GM21723 (cell line): ENCODE results near the gene SESTD1.
"Not testable (repeated sequence)": the region's sequence is repeated elsewhere in the genome, so short reads cannot be mapped to it uniquely, and the experiment has no call there.

Experiments used
- ATAC-seq: cut with Tn5 transposase; IDR thresholded peaks from one replicate; pipeline ENCODE4 v1.9.1; 2021; ENCODE audit warnings: mild to moderate bottlenecking, moderate library complexity; ENCODE audit not compliant: unreplicated experiment

SESTD1 gene

GRCh38 chr2:179239838-179240237 lies 24.8 kb downstream of the SESTD1 start:
- no peak for ATAC-seq

GRCh38 chr2:179239195-179239594 lies 25.4 kb downstream of the SESTD1 start:
- ATAC-seq = peak; percentile 70

GRCh38 chr2:179238027-179238426 lies 26.6 kb downstream of the SESTD1 start:
- ATAC-seq = no peak

- no peak for ATAC-seq
Observed at GRCh38 chr2:179237209-179237946, 27.3 kb downstream of the SESTD1 start.

- ATAC-seq = no peak
Observed at GRCh38 chr2:179235463-179236108, 29.0 kb downstream of the SESTD1 start.

- ATAC-seq = no peak
Observed at GRCh38 chr2:179234658-179235240, 29.9 kb downstream of the SESTD1 start.

GRCh38 chr2:179233626-179234430 lies 30.8 kb downstream of the SESTD1 start:
- ATAC-seq = no peak

GRCh38 chr2:179233083-179233490 lies 31.5 kb downstream of the SESTD1 start:
- no peak for ATAC-seq

- ATAC-seq = no peak
Observed at GRCh38 chr2:179226961-179227259, 37.7 kb downstream of the SESTD1 start.

- no peak for ATAC-seq
Observed at GRCh38 chr2:179226203-179226960, 38.2 kb downstream of the SESTD1 start.

GRCh38 chr2:179224361-179224760 lies 40.3 kb downstream of the SESTD1 start:
- no peak for ATAC-seq

- no peak for ATAC-seq
Observed at GRCh38 chr2:179222076-179222475, 42.6 kb downstream of the SESTD1 start.

- ATAC-seq = peak; percentile 95
Observed at GRCh38 chr2:179218848-179219594, 45.6 kb downstream of the SESTD1 start.

GRCh38 chr2:179214671-179215070 lies 50.0 kb downstream of the SESTD1 start:
- ATAC-seq = not testable (repeated sequence)

GRCh38 chr2:179211355-179211754 lies 53.3 kb downstream of the SESTD1 start:
- ATAC-seq = no peak

- ATAC-seq = not testable (repeated sequence)
Observed at GRCh38 chr2:179208277-179208676, 56.4 kb downstream of the SESTD1 start.

GRCh38 chr2:179207047-179207446 lies 57.6 kb downstream of the SESTD1 start:
- no peak for ATAC-seq

GRCh38 chr2:179201869-179202268 lies 62.8 kb downstream of the SESTD1 start:
- ATAC-seq = no peak

GRCh38 chr2:179195926-179196590 lies 68.6 kb downstream of the SESTD1 start:
- not testable (repeated sequence) for ATAC-seq
